WTC11 (cell line): Measurements from ENCODE around the gene DNLZ. TPM values are rescaled to one million over a fixed set of nuclear protein-coding genes. Genes with fewer than 3 reads are reported as not detected.

ENCODE experiments used
- ATAC-seq: fragments of 200-7000 bp; cut with Tn5 transposase; 2 replicates; pipeline ENCODE4 v1.10.0; 2021; ENCODE audit warnings: mild to moderate bottlenecking, moderate library complexity
- CTCF ChIA-PET: fragments of 300-600 bp; sonication (Branson Sonifier 250); formaldehyde crosslinking; loops from one replicate; lab custom pipeline; 2021; ENCODE audit warnings: antibody characterized with exemption; lab: Charles Lee
- POLR2A ChIA-PET: fragments of 350-600 bp; sonication (Branson Sonifier 250); formaldehyde crosslinking; loops from one replicate; lab custom pipeline; 2021; ENCODE audit warnings: antibody characterized with exemption; lab: Charles Lee
- DNase-seq: peaks from one replicate; pipeline ENCODE4 v3.0.0; 2021; ENCODE audit warnings: low spot score
- H3K27ac Mint-ChIP-seq: 2 replicates; pipeline ENCODE4 v1.8.0; 2021; ENCODE audit warnings: mixed read lengths
- H3K27me3 Mint-ChIP-seq: 2 replicates; pipeline ENCODE4 v1.8.0; 2021; ENCODE audit warnings: low read depth, mild to moderate bottlenecking, moderate library complexity, mixed read lengths
- H3K36me3 Mint-ChIP-seq: 2 replicates; pipeline ENCODE4 v1.8.0; 2021; ENCODE audit warnings: mixed read lengths
- H3K4me1 Mint-ChIP-seq: 2 replicates; pipeline ENCODE4 v1.8.0; 2022; ENCODE audit warnings: mixed read lengths
- H3K4me3 Mint-ChIP-seq: 2 replicates; pipeline ENCODE4 v1.8.0; 2021; ENCODE audit warnings: mild to moderate bottlenecking, moderate library complexity, mixed read lengths
- H3K9me3 Mint-ChIP-seq: 2 replicates; pipeline ENCODE4 v1.8.0; 2021; ENCODE audit warnings: mixed read lengths
- AR ChIP-seq: fragments of 250-450 bp; sonication (Bioruptor Pico); IDR thresholded peaks from 2 replicates; pipeline ENCODE4 v1.9.0; 2021; ENCODE audit warnings: mild to moderate bottlenecking
- E2F1 ChIP-seq: sonication (generic); formaldehyde crosslinking; IDR thresholded peaks from 2 replicates; pipeline ENCODE4 v1.8.0; 2022; ENCODE audit warnings: mild to moderate bottlenecking, missing genetic modification reagents
- ESRRA ChIP-seq: sonication (generic); formaldehyde crosslinking; IDR thresholded peaks from 2 replicates; pipeline ENCODE4 v1.8.1; 2022; ENCODE audit warnings: mild to moderate bottlenecking, missing genetic modification reagents, borderline replicate concordance
- FOXP4 ChIP-seq: sonication (generic); formaldehyde crosslinking; IDR thresholded peaks from 2 replicates; pipeline ENCODE4 v1.8.0; 2022; ENCODE audit warnings: mild to moderate bottlenecking, missing genetic modification reagents
- NFATC4 ChIP-seq: fragments of 250-450 bp; sonication (Bioruptor Pico); IDR thresholded peaks from 2 replicates; pipeline ENCODE4 v1.9.0; 2021; ENCODE audit warnings: mild to moderate bottlenecking
- PRDM15 ChIP-seq: sonication (generic); formaldehyde crosslinking; IDR thresholded peaks from 2 replicates; pipeline ENCODE4 v1.8.0; 2022; ENCODE audit warnings: missing genetic modification reagents
- RELA ChIP-seq: sonication (generic); formaldehyde crosslinking; IDR thresholded peaks from 2 replicates; pipeline ENCODE4 v1.8.1; 2022; ENCODE audit warnings: missing genetic modification reagents, mild to moderate bottlenecking, borderline replicate concordance
- RORB ChIP-seq: fragments of 250-450 bp; sonication (Bioruptor Pico); IDR thresholded peaks from 2 replicates; pipeline ENCODE4 v1.9.0; 2021; ENCODE audit warnings: mild to moderate bottlenecking
- SOX15 ChIP-seq: fragments of 250-450 bp; sonication (Bioruptor Pico); IDR thresholded peaks from 2 replicates; pipeline ENCODE4 v1.9.0; 2021; ENCODE audit warnings: mild to moderate bottlenecking
- TCF7 ChIP-seq: sonication (generic); formaldehyde crosslinking; IDR thresholded peaks from 2 replicates; pipeline ENCODE4 v1.8.0; 2022; ENCODE audit warnings: mild to moderate bottlenecking, low read depth, missing genetic modification reagents, moderate library complexity
- TEAD1 ChIP-seq: sonication (generic); formaldehyde crosslinking; IDR thresholded peaks from 2 replicates; pipeline ENCODE4 v1.8.0; 2022; ENCODE audit warnings: mild to moderate bottlenecking, missing genetic modification reagents
- USF1 ChIP-seq: sonication (generic); formaldehyde crosslinking; IDR thresholded peaks from 2 replicates; pipeline ENCODE4 v1.8.0; 2022; ENCODE audit warnings: mild to moderate bottlenecking, missing genetic modification reagents
- ZNF138 ChIP-seq: sonication (generic); formaldehyde crosslinking; conservative IDR thresholded peaks from 2 replicates; pipeline ENCODE4 v1.8.1; 2022; ENCODE audit warnings: mild to moderate bottlenecking, moderate library complexity, missing genetic modification reagents
- ZNF219 ChIP-seq: sonication (generic); formaldehyde crosslinking; IDR thresholded peaks from 2 replicates; pipeline ENCODE4 v1.8.0; 2023; ENCODE audit warnings: missing genetic modification reagents, mild to moderate bottlenecking, borderline replicate concordance
- ZNF263 ChIP-seq: sonication (generic); formaldehyde crosslinking; IDR thresholded peaks from 2 replicates; pipeline ENCODE4 v1.8.1; 2022; ENCODE audit warnings: low read depth, mild to moderate bottlenecking, moderate library complexity, missing genetic modification reagents
- ZNF317 ChIP-seq: sonication (generic); formaldehyde crosslinking; IDR thresholded peaks from 2 replicates; pipeline ENCODE4 v1.8.1; 2023; ENCODE audit warnings: low read depth, mild to moderate bottlenecking, moderate library complexity, missing genetic modification reagents, borderline replicate concordance
- ZNF423 ChIP-seq: fragments of 250-450 bp; sonication (Bioruptor Pico); IDR thresholded peaks from 2 replicates; pipeline ENCODE4 v2.1.2; 2022; ENCODE audit warnings: mild to moderate bottlenecking, moderate library complexity
- ZNF425 ChIP-seq: fragments of 250-450 bp; sonication (Bioruptor Pico); conservative IDR thresholded peaks from 2 replicates; pipeline ENCODE4 v1.9.0; 2021; ENCODE audit warnings: mild to moderate bottlenecking
- ZNF532 ChIP-seq: fragments of 250-450 bp; sonication (Bioruptor Pico); IDR thresholded peaks from 2 replicates; pipeline ENCODE4 v1.9.0; 2021; ENCODE audit warnings: mild to moderate bottlenecking, borderline replicate concordance
- ZNF671 ChIP-seq: fragments of 250-450 bp; sonication (Bioruptor Pico); IDR thresholded peaks from 2 replicates; pipeline ENCODE4 v1.8.0; 2021; ENCODE audit warnings: mild to moderate bottlenecking
- total RNA-seq: library from RNA; stranded (reverse); gene quantifications from 3 replicates; pipeline ENCODE4 v1.2.3, GENCODE V29; 2021

Gene DNLZ
- total RNA-seq, 1 experiment from 2014 or later, result 17.2 TPM

GRCh38 chr9:136389396-136389795, 25.9 kb upstream of the DNLZ start (continued):
- TF ChIP-seq TCF7 (CRISPR knock-in tag), result no peak
- TF ChIP-seq NFATC4 (CRISPR knock-in tag), result no peak
- TF ChIP-seq ZNF138 (CRISPR knock-in tag), result no peak
- TF ChIP-seq ZNF671 (CRISPR knock-in tag), result no peak
- no peak for TF ChIP-seq PRDM15 (CRISPR knock-in tag)
- TF ChIP-seq E2F1, result no peak
- no peak for TF ChIP-seq ZNF263 (CRISPR knock-in tag)

- H3K9me3 Mint-ChIP-seq, result no peaks in the 10 kb centered on the region
- POLR2A ChIA-PET, result no interaction called here
- H3K36me3 Mint-ChIP-seq, result peaks cover 51% of the 10 kb centered on the region
- no peaks in the 10 kb centered on the region for H3K4me1 Mint-ChIP-seq
- no peak overlapping the region for H3K27ac Mint-ChIP-seq
- no peaks in the 10 kb centered on the region for H3K27me3 Mint-ChIP-seq
- ATAC-seq (no peak), DNase-seq (no peak)
- CTCF ChIA-PET, result interaction anchor here (1.6 kb wide), 1 partner anchor 13 kb away, joined by 4 read pairs; no protein-coding TSS in a partner anchor
- no peak overlapping the region for H3K4me3 Mint-ChIP-seq
- TF ChIP-seq RELA (CRISPR knock-in tag) (no peak), ZNF425 (CRISPR knock-in tag) (no peak), USF1 (no peak), ZNF671 (CRISPR knock-in tag) (no peak), TEAD1 (CRISPR knock-in tag) (no peak), ZNF138 (CRISPR knock-in tag) (no peak), FOXP4 (CRISPR knock-in tag) (no peak), ZNF219 (no peak), SOX15 (CRISPR knock-in tag) (no peak), ZNF423 (CRISPR knock-in tag) (no peak), RORB (CRISPR knock-in tag) (no peak), ESRRA (no peak), ZNF317 (CRISPR knock-in tag) (no peak), ZNF532 (no peak), AR (CRISPR knock-in tag) (no peak)
Observed at GRCh38 chr9:136387217-136387616, 23.7 kb upstream of the DNLZ start.
